ENCODE data around the gene CMTM7. TPM values are rescaled to one million over a fixed set of nuclear protein-coding genes. Genes with fewer than 3 reads are reported as not detected.

Gene CMTM7
- total RNA-seq, 6 experiments from 2014 or later, result 10.1 to 17.7 (median 15.7) TPM

DNA sequence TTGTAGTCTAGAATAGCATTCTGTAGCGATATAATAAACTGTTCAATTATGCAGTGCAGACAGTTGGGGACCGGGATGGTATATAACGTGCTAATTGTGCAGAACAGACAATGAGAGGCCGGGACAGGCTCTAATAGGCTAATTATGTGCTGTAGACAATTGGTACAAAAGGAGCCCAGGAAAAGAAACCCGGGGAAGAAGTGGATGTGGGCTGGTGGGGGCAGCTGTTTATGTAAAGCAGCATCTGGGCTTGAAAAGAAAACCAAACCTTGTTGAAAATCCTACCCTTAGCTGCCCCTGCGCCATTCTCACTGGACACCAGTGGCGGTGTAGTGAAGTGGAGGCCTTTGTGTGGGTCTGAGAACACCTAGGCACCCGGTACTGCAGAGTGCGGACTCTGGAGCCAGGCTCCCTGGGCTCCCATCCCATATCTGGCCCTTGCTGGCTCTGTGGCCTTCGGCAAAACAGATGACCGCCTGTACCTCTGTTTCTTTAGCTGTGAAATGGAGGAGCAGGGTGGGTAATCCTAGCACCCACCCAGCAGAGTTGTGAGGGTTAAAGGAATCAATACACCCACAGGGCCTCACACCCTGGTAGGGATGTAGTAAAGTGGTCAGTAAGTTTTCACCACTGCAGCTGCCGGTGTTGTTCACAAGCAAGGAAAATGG, 59.5 kb downstream of the CMTM7 start:
- Mint-ChIP-seq H3K4me3 (no peak overlapping the region), H3K36me3 (ENCODE audit: low read depth) (peaks cover 26% of the 10 kb centered on the region), H3K9me3 (no peaks in the 10 kb centered on the region), H3K27me3 (ENCODE audit: insufficient read depth) (no peaks in the 10 kb centered on the region; the same call in 1 of the 2 replicates), H3K4me1 (ENCODE audit: low read depth) (peaks cover 22% of the 10 kb centered on the region), H3K27ac (no peak overlapping the region)
- no peak for DNase-seq
- TF ChIP-seq, protein P1, sequence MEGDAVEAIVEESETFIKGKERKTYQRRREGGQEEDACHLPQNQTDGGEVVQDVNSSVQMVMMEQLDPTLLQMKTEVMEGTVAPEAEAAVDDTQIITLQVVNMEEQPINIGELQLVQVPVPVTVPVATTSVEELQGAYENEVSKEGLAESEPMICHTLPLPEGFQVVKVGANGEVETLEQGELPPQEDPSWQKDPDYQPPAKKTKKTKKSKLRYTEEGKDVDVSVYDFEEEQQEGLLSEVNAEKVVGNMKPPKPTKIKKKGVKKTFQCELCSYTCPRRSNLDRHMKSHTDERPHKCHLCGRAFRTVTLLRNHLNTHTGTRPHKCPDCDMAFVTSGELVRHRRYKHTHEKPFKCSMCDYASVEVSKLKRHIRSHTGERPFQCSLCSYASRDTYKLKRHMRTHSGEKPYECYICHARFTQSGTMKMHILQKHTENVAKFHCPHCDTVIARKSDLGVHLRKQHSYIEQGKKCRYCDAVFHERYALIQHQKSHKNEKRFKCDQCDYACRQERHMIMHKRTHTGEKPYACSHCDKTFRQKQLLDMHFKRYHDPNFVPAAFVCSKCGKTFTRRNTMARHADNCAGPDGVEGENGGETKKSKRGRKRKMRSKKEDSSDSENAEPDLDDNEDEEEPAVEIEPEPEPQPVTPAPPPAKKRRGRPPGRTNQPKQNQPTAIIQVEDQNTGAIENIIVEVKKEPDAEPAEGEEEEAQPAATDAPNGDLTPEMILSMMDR (IDR thresholded peaks at IDR 0.05), result no peak

DNA sequence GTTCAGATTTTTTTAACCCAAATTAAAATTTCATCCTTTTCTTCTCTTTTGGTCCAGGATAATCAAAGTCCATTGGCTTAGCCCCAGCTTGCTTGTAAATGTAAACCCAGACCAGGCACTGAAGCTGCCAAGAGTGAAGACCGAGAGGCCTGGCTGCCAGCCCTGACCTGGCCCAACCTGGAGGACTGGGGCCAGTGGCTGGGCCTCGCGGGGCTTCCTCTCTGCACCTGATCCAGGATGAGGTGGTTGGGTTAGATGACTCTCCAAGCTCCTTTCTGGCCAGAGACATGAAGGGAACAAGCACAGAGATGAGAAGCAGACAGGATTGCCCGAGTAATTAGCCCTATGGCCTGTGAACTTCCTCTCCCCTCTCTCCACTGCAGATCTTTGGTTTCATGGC, 60.4 kb downstream of the CMTM7 start:
- Mint-ChIP-seq H3K4me1 (ENCODE audit: low read depth) (peaks cover 22% of the 10 kb centered on the region), H3K4me3 (no peak overlapping the region), H3K27me3 (ENCODE audit: insufficient read depth) (no peaks in the 10 kb centered on the region; the same call in 1 of the 2 replicates), H3K27ac (no peak overlapping the region; the same call in 1 of the 2 replicates), H3K9me3 (no peaks in the 10 kb centered on the region), H3K36me3 (ENCODE audit: low read depth) (peaks cover 19% of the 10 kb centered on the region; the same call in 1 of the 2 replicates)
- TF ChIP-seq, protein P1 (IDR thresholded peaks at IDR 0.05), result no peak
- DNase-seq, result no peak

DNA sequence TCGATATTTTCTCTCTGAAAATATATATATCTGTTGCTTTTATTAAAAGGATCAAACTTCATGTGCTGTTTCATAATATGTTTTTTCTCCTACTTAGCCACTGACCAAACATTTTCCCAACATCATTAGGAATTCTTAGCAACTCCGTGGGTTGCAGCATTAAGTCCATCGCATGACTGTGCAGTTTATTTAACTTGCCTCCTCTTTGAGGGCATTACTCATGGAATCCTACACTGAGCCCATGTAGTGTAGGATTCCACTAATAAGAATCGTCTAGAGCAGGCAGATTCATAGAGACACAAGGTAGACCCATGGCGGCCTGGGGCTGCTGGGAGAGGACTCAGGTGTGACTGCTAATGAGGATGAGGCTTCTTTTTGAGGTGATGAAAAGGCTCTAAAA, 61.7 kb downstream of the CMTM7 start:
- peaks cover 14% of the 10 kb centered on the region for H3K4me1 Mint-ChIP-seq (ENCODE audit: low read depth)
- H3K4me3 Mint-ChIP-seq, result no peak overlapping the region
- H3K27me3 Mint-ChIP-seq (ENCODE audit: insufficient read depth), result no peaks in the 10 kb centered on the region; the same call in 1 of the 2 replicates
- H3K36me3 Mint-ChIP-seq (ENCODE audit: low read depth), result peaks cover 14% of the 10 kb centered on the region; the same call in 1 of the 2 replicates
- peak overlapping the region; percentile 92 for H3K27ac Mint-ChIP-seq
- H3K9me3 Mint-ChIP-seq, result no peaks in the 10 kb centered on the region
- TF ChIP-seq, protein P1 (IDR thresholded peaks at IDR 0.05), result no peak
- DNase-seq, result peak; percentile 79

DNA sequence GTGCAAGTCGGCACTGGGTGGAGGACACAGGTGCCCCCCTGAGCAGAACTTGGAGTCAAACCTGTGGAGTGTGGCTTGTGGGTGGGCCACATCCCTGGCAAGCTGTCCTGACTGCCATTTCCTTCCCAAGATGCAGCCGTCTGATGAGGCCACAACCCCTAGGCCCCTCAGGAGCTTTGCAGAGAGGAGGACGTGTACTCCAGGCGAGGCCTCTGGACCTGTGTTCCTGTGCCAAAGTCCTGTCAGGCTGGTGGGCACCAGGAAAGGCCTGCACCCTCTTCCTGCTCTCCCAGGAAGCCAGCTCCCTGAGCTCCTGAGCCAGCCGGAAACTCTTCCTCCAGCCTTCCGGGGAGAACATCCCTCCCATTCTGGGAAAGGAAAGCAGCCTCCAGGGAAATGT, 62.5 kb downstream of the CMTM7 start:
- Mint-ChIP-seq H3K27me3 (ENCODE audit: insufficient read depth) (no peaks in the 10 kb centered on the region; the same call in 1 of the 2 replicates), H3K9me3 (no peaks in the 10 kb centered on the region), H3K4me3 (no peak overlapping the region), H3K27ac (0 out of 2 replicates have a peak overlapping the region, but pooled peaks have one; percentile 92), H3K4me1 (ENCODE audit: low read depth) (peaks cover 9% of the 10 kb centered on the region), H3K36me3 (ENCODE audit: low read depth) (peaks cover 9% of the 10 kb centered on the region; the same call in 1 of the 2 replicates)
- TF ChIP-seq, protein P1 (IDR thresholded peaks at IDR 0.05), result no peak
- DNase-seq, result no peak

DNA sequence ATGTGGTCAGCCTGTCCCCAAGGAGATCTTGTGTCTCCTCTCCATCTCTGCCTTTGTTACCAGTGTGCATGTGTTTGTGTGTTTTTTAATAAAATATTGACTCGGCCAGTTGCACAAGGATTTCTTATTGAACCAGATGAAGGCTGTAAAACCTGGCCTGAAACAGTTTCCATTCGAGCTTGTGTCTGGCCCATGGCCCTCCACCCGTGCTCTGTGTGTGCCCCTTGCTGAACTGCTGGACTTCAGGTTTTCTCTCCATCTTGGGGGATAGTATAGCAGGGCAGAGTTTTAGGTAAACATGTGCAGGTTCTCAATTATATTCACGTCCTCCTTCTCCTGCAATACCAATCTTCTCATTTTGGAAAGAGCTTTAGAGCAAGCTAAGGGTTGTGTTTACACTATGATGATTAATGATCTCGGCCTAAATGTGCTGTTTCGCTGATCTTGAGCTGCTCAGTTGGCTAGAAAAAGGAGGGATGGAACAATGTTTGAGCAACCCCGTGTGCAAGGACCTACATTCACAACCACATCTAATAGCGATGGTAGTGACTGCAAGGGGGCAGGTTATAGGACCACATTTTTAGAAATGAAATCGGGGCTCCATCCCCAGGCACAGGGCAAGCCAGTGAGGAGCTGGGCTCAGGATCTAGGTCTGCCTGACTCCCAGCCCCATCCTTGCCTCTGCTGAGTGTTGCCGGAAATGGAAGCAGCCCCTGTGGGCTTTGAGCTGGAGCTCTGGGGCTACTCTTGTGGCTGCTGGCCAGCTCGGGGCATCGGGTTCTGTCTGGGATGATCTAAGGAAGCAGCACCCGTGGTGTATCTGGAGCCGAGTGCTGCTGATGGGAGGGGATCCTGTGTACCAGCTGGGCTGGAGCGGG, 63.3 kb downstream of the CMTM7 start:
- no peaks in the 10 kb centered on the region for H3K9me3 Mint-ChIP-seq

More for the DNA sequence above, 63.3 kb downstream of the CMTM7 start:
- peaks cover 9% of the 10 kb centered on the region for H3K4me1 Mint-ChIP-seq (ENCODE audit: low read depth)
- TF ChIP-seq, protein P1 (IDR thresholded peaks at IDR 0.05), result no peak
- H3K27ac Mint-ChIP-seq, result peak overlapping the region; percentile 50
- H3K4me3 Mint-ChIP-seq, result no peak overlapping the region
- peaks cover 9% of the 10 kb centered on the region; the same call in 1 of the 2 replicates for H3K36me3 Mint-ChIP-seq (ENCODE audit: low read depth)
- H3K27me3 Mint-ChIP-seq (ENCODE audit: insufficient read depth), result no peaks in the 10 kb centered on the region; the same call in 1 of the 2 replicates
- no peak for DNase-seq

Measured in HFFc6 (cell line).